Measurements from ENCODE around the gene SMAD6. TPM values are rescaled to one million over a fixed set of nuclear protein-coding genes. Genes with fewer than 3 reads are reported as not detected.

SMAD6 gene
- polyA plus RNA-seq, 1 of the 3 experiments (the other 2 are of a cell fraction), result 4.5 TPM

DNA sequence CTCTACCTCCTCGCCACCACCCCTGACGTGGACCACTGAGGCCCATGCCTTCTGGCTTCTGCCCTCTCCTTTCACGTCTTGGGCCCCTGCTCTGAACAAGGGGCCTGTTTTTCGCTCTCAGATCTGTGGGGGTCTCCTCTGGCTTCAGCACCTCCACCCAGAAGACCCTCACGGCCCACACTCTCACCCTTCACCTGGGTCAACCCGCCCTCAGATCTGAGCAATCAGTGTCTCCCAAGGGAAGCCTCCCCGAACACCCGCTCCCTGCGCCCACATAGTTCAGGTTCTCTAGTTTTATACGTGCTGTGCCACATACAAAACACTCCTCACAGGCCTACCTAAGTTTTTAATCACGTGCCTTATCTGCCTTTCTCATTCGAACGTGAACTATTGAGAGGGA lies 48.2 kb upstream of the SMAD6 start:
- H3K9ac ChIP-seq, result no peak overlapping the region
- H3K4me1 ChIP-seq (ENCODE audit: control insufficient read depth in 1 of 2, insufficient read depth in 2 of 2, low read depth in 1 of 2, low read length in 1 of 2), result peaks cover 4 to 13% of the 10 kb centered on the region in 2 experiments; a peak in 2 of 4 replicates
- H3K9me2 ChIP-seq, result no peaks in the 10 kb centered on the region
- no peaks in the 10 kb centered on the region for H3K27me3 ChIP-seq (ENCODE audit: insufficient read depth)
- no peak overlapping the region for H3K27ac ChIP-seq (ENCODE audit: low read depth in 2 of 2, low read length in 1 of 2)
- WGBS (ENCODE audit: low lambda C conversion rate), result 88% methylated on average over 13 of the region's 13 CpGs
- H3K36me3 ChIP-seq (replicated peaks in 1 of 2; ENCODE audit: control insufficient read depth in 1 of 2, insufficient read depth in 2 of 2, low read length in 1 of 2), result no peaks in the 10 kb centered on the region
- no peak overlapping the region for H3K4me3 ChIP-seq (ENCODE audit: low read depth in 2 of 2, low read length in 1 of 2)
- ChIA-PET POLR2A (no interaction called here), CTCF (no interaction called here)
- H3K9me3 ChIP-seq, result no peaks in the 10 kb centered on the region
- DNase-seq, result no peak
- no peak overlapping the region for H2AFZ ChIP-seq (ENCODE audit: low read depth)
- no peak for TF ChIP-seq POLR2AphosphoS5 (IDR thresholded peaks at IDR 0.05; ENCODE audit: low read depth, low read length)
- no peak for TF ChIP-seq EP300 (IDR thresholded peaks at IDR 0.05; ENCODE audit: borderline replicate concordance in 1 of 2, low read depth in 1 of 2, low read length in 1 of 2)
- TF ChIP-seq SMC3 (IDR thresholded peaks at IDR 0.05; ENCODE audit: low read depth, low read length), result no peak
- no peak for TF ChIP-seq TEAD4 (IDR thresholded peaks at IDR 0.05; ENCODE audit: borderline replicate concordance, insufficient read depth)
- no peak for TF ChIP-seq SIN3A (IDR thresholded peaks at IDR 0.05; ENCODE audit: borderline replicate concordance, low read depth, low read length)
- no peak for TF ChIP-seq ELF1 (IDR thresholded peaks at IDR 0.05)
- TF ChIP-seq GABPA (IDR thresholded peaks at IDR 0.05; ENCODE audit: low read depth), result no peak
- TF ChIP-seq, protein P1, sequence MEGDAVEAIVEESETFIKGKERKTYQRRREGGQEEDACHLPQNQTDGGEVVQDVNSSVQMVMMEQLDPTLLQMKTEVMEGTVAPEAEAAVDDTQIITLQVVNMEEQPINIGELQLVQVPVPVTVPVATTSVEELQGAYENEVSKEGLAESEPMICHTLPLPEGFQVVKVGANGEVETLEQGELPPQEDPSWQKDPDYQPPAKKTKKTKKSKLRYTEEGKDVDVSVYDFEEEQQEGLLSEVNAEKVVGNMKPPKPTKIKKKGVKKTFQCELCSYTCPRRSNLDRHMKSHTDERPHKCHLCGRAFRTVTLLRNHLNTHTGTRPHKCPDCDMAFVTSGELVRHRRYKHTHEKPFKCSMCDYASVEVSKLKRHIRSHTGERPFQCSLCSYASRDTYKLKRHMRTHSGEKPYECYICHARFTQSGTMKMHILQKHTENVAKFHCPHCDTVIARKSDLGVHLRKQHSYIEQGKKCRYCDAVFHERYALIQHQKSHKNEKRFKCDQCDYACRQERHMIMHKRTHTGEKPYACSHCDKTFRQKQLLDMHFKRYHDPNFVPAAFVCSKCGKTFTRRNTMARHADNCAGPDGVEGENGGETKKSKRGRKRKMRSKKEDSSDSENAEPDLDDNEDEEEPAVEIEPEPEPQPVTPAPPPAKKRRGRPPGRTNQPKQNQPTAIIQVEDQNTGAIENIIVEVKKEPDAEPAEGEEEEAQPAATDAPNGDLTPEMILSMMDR (IDR thresholded peaks at IDR 0.05), result no peak
- TF ChIP-seq MXI1 (IDR thresholded peaks at IDR 0.05; ENCODE audit: low read depth, low read length), result no peak
- TF ChIP-seq YY1 (IDR thresholded peaks at IDR 0.05; ENCODE audit: low read depth), result no peak
- TF ChIP-seq NFIC (IDR thresholded peaks at IDR 0.05; ENCODE audit: borderline replicate concordance), result no peak
- TF ChIP-seq NRF1 (IDR thresholded peaks at IDR 0.05; ENCODE audit: low read depth, low read length), result no peak
- TF ChIP-seq, protein P2, sequence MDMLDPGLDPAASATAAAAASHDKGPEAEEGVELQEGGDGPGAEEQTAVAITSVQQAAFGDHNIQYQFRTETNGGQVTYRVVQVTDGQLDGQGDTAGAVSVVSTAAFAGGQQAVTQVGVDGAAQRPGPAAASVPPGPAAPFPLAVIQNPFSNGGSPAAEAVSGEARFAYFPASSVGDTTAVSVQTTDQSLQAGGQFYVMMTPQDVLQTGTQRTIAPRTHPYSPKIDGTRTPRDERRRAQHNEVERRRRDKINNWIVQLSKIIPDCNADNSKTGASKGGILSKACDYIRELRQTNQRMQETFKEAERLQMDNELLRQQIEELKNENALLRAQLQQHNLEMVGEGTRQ (IDR thresholded peaks at IDR 0.05; ENCODE audit: borderline replicate concordance, low read depth, low read length), result no peak
- TF ChIP-seq, protein P3, sequence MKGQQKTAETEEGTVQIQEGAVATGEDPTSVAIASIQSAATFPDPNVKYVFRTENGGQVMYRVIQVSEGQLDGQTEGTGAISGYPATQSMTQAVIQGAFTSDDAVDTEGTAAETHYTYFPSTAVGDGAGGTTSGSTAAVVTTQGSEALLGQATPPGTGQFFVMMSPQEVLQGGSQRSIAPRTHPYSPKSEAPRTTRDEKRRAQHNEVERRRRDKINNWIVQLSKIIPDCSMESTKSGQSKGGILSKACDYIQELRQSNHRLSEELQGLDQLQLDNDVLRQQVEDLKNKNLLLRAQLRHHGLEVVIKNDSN (IDR thresholded peaks at IDR 0.05; ENCODE audit: borderline replicate concordance, low read depth), result no peak
- no peak for TF ChIP-seq EZH2phosphoT487 (IDR thresholded peaks at IDR 0.05; ENCODE audit: borderline replicate concordance, low read depth)
- no peak overlapping the region for H3K4me2 ChIP-seq
- no peaks in the 10 kb centered on the region for H4K20me1 ChIP-seq (ENCODE audit: insufficient read depth)
- H3K79me2 ChIP-seq (ENCODE audit: insufficient read depth), result no peaks in the 10 kb centered on the region
- no peaks in the 10 kb centered on the region for H3F3A ChIP-seq (replicated peaks; ENCODE audit: insufficient read depth)

DNA sequence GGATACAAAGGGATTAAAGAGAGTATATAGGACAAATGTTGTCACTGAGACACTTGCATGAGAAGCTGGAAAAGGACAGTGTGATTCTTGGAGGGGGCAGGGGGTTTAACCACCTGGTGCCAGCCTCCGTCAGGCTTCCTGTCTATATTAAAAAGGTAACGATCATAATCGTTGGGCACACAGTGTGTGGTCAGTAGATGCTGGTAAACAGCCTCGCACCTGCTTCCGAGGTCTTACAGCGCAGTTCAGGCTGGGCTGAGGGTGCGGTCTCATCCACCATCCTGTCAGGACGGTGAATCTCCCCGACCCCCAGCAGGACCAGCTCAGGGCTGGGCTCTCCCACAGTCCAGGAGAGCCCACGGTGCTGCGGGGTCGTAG lies 47.7 kb upstream of the SMAD6 start:
- Histone ChIP-seq H3K4me2 (no peak overlapping the region), H3K4me1 (ENCODE audit: control insufficient read depth in 1 of 2, insufficient read depth in 2 of 2, low read depth in 1 of 2, low read length in 1 of 2) (peaks cover 4 to 13% of the 10 kb centered on the region in 2 experiments; a peak in 2 of 4 replicates), H3K4me3 (ENCODE audit: low read depth in 2 of 2, low read length in 1 of 2) (no peak overlapping the region), H2AFZ (ENCODE audit: low read depth) (no peak overlapping the region), H3K9me3 (no peaks in the 10 kb centered on the region), H4K20me1 (ENCODE audit: insufficient read depth) (no peaks in the 10 kb centered on the region), H3K9ac (no peak overlapping the region), H3K36me3 (replicated peaks in 1 of 2; ENCODE audit: control insufficient read depth in 1 of 2, insufficient read depth in 2 of 2, low read length in 1 of 2) (no peaks in the 10 kb centered on the region), H3K27me3 (ENCODE audit: insufficient read depth) (no peaks in the 10 kb centered on the region), H3K79me2 (ENCODE audit: insufficient read depth) (no peaks in the 10 kb centered on the region), H3K27ac (ENCODE audit: low read depth in 2 of 2, low read length in 1 of 2) (no peak overlapping the region), H3F3A (replicated peaks; ENCODE audit: insufficient read depth) (no peaks in the 10 kb centered on the region), H3K9me2 (no peaks in the 10 kb centered on the region)
- ChIA-PET CTCF (no interaction called here), POLR2A (no interaction called here)
- 68% methylated on average over 9 of the region's 12 CpGs for WGBS (ENCODE audit: low lambda C conversion rate)
- DNase-seq, result no peak
- no peak for TF ChIP-seq YY1 (IDR thresholded peaks at IDR 0.05; ENCODE audit: low read depth)
- no peak for TF ChIP-seq GABPA (IDR thresholded peaks at IDR 0.05; ENCODE audit: low read depth)
- TF ChIP-seq, protein P2 (IDR thresholded peaks at IDR 0.05; ENCODE audit: borderline replicate concordance, low read depth, low read length), result no peak
- TF ChIP-seq, protein P1 (IDR thresholded peaks at IDR 0.05), result no peak

Measured in SK-N-SH (cell line).